HG03280 (cell line): ENCODE measurements around the gene ADGRG3.
A peak's percentile ranks its signal among the peaks of the same experiment; 100 is the strongest.

ENCODE experiments used
- ATAC-seq: cut with Tn5 transposase; IDR thresholded peaks from one replicate; pipeline ENCODE4 v1.9.1; 2021; ENCODE audit warnings: mild to moderate bottlenecking, moderate library complexity; ENCODE audit not compliant: unreplicated experiment

ADGRG3 gene

GRCh38 chr16:57645691-57646387, 22.3 kb upstream of the ADGRG3 start:
- ATAC-seq = no peak

GRCh38 chr16:57646388-57647039, 21.6 kb upstream of the ADGRG3 start:
- ATAC-seq = no peak

- no peak for ATAC-seq
Observed at GRCh38 chr16:57647136-57647875, 20.8 kb upstream of the ADGRG3 start.

- no peak for ATAC-seq
Observed at GRCh38 chr16:57648125-57648524, 20.0 kb upstream of the ADGRG3 start.

- peak; percentile 71 for ATAC-seq
Observed at GRCh38 chr16:57648581-57649442, 19.3 kb upstream of the ADGRG3 start.

- no peak for ATAC-seq
Observed at GRCh38 chr16:57649443-57649751, 18.7 kb upstream of the ADGRG3 start.

GRCh38 chr16:57649846-57650245, 18.3 kb upstream of the ADGRG3 start:
- no peak for ATAC-seq

GRCh38 chr16:57651344-57652333, 16.5 kb upstream of the ADGRG3 start:
- ATAC-seq = no peak

GRCh38 chr16:57652695-57653471, 15.2 kb upstream of the ADGRG3 start:
- ATAC-seq = no peak

GRCh38 chr16:57653936-57654335, 14.2 kb upstream of the ADGRG3 start:
- ATAC-seq = no peak

GRCh38 chr16:57656342-57656955, 11.7 kb upstream of the ADGRG3 start:
- ATAC-seq = no peak

- no peak for ATAC-seq
Observed at GRCh38 chr16:57657228-57657627, 10.9 kb upstream of the ADGRG3 start.

- ATAC-seq = no peak
Observed at GRCh38 chr16:57658130-57658877, 9.8 kb upstream of the ADGRG3 start.

GRCh38 chr16:57658878-57659674, 9.0 kb upstream of the ADGRG3 start:
- ATAC-seq = no peak

- no peak for ATAC-seq
Observed at GRCh38 chr16:57660715-57661463, 7.2 kb upstream of the ADGRG3 start.

- ATAC-seq = no peak
Observed at GRCh38 chr16:57661510-57661909, 6.6 kb upstream of the ADGRG3 start.
